Parathyroid adenoma (tissue), 2 donors: Measurements from ENCODE around the gene ZSCAN25.
"Not testable (repeated sequence)": the region's sequence is repeated elsewhere in the genome, so short reads cannot be mapped to it uniquely, and the experiment has no call there.

Source experiments
- H2AFZ ChIP-seq: fragments of 300-600 bp; sonication (generic); one replicate; pipeline ENCODE4 v1.7.0; 2017; ENCODE audit warnings: antibody characterized with exemption, mild to moderate bottlenecking
- H3K27ac ChIP-seq: fragments of 300-600 bp; sonication (generic); one replicate; pipeline ENCODE4 v1.7.0; 2017
- H3K27me3 ChIP-seq: fragments of 300-600 bp; sonication (generic); one replicate; pipeline ENCODE4 v1.7.0; 2017; ENCODE audit warnings: low read length; ENCODE audit not compliant: control insufficient read depth, insufficient read depth
- H3K36me3 ChIP-seq: fragments of 300-600 bp; sonication (generic); one replicate; pipeline ENCODE4 v1.7.0; 2017; ENCODE audit warnings: low read length; ENCODE audit not compliant: control insufficient read depth, insufficient read depth
- H3K4me1 ChIP-seq: fragments of 300-600 bp; sonication (generic); one replicate; pipeline ENCODE4 v1.7.0; 2017; ENCODE audit warnings: control low read depth
- H3K4me2 ChIP-seq: fragments of 300-600 bp; sonication (generic); one replicate; pipeline ENCODE4 v1.7.0; 2017; ENCODE audit warnings: low read length
- H3K4me3 ChIP-seq: fragments of 300-600 bp; sonication (generic); one replicate; pipeline ENCODE4 v1.7.0; 2017; ENCODE audit warnings: low read depth, low read length
- H3K79me2 ChIP-seq: fragments of 300-600 bp; sonication (generic); one replicate; pipeline ENCODE4 v1.7.0; 2017; ENCODE audit warnings: control low read depth
- H3K9ac ChIP-seq: fragments of 300-600 bp; sonication (generic); one replicate; pipeline ENCODE4 v1.7.0; 2017; ENCODE audit warnings: mild to moderate bottlenecking
- H3K9me3 ChIP-seq: fragments of 300-600 bp; sonication (generic); one replicate; pipeline ENCODE4 v1.7.0; 2017; ENCODE audit warnings: low read length; ENCODE audit not compliant: control insufficient read depth
- CTCF ChIP-seq: fragments of 300-600 bp; sonication (generic); IDR thresholded peaks from one replicate; pipeline ENCODE4 v1.7.0; 2017; ENCODE audit warnings: antibody characterized with exemption, mild to moderate bottlenecking
- donor health status: primary hyperparathyroidism.

Gene ZSCAN25

DNA sequence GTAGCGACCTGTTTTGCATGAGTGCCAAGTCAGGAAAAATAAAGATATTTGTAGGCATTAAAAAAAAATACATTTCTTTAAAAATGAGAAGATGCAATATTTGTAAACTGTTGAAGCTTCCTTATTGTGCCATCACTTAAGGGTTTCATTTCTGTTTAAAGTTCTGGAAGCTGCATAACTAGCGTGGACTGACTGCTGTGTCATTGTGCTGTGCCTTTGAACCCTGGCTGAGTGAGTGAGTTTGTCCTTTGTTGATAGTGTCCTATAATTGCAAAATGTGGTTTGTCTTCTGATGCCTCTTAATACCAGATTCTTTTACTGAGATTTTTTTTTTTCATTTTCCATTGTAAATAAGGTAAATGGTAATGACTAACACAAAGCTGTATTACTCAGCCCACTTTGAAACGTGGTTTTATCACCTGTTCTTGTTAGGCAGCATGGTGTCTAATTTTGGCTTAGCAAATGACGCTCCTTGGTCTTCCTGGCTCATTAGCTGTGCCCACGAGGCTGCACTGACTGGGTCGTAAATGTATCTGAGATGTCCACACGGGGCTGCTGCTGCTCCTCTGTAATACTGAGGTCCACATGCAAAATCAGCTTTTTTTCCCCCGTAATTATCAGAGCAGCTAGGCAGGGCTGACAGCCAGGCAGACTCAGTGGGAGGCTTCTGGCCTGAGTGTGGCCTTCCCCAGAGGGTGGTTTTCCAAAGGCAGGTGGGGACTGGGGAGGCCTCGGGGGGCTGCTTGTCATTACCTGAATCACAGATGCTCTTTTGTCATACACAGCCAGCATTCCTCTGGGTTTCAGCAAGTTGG is 14.8 kb downstream of the ZSCAN25 start:
- Histone ChIP-seq H3K4me1 (no peaks in the 10 kb centered on the region), H3K4me3 (no peak overlapping the region), H3K27ac (no peak overlapping the region), H3K9ac (no peak overlapping the region), H3K79me2 (no peaks in the 10 kb centered on the region), H3K4me2 (no peak overlapping the region), H3K36me3 (no peaks in the 10 kb centered on the region), H3K9me3 (no peaks in the 10 kb centered on the region), H3K27me3 (no peaks in the 10 kb centered on the region), H2AFZ (no peak overlapping the region)
- TF ChIP-seq CTCF, result no peak

DNA sequence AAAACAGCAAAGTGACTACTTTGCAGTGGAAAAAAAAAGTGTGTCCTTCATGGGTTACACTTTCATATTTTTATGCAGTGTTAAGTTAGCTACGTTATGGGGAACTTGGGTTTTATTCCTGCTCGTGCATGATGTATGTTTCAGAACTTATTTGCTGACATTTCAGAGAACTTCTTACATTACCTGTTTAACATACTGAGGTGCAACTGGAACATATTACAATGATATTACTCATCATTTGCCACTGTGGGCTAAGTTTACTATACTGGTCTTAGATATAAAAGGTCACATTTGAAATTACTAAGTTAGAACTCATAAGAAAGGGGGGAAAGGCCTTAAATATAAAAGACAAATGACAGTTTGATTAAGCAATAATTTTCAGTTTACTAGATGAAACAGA is 20.7 kb downstream of the ZSCAN25 start:
- not testable (repeated sequence) for H3K4me3 ChIP-seq, H3K4me1 ChIP-seq, H3K27me3 ChIP-seq

GRCh38 chr7:99638731-99639130 is 22.0 kb downstream of the ZSCAN25 start:
- no peak for TF ChIP-seq CTCF
- Histone ChIP-seq H3K9me3 (no peaks in the 10 kb centered on the region), H3K79me2 (no peaks in the 10 kb centered on the region)

More for the DNA sequence above, 20.7 kb downstream of the ZSCAN25 start:
- not testable (repeated sequence) for H2AFZ ChIP-seq, H3K9ac ChIP-seq, H3K36me3 ChIP-seq, H3K4me2 ChIP-seq, H3K79me2 ChIP-seq, H3K9me3 ChIP-seq, H3K27ac ChIP-seq

DNA sequence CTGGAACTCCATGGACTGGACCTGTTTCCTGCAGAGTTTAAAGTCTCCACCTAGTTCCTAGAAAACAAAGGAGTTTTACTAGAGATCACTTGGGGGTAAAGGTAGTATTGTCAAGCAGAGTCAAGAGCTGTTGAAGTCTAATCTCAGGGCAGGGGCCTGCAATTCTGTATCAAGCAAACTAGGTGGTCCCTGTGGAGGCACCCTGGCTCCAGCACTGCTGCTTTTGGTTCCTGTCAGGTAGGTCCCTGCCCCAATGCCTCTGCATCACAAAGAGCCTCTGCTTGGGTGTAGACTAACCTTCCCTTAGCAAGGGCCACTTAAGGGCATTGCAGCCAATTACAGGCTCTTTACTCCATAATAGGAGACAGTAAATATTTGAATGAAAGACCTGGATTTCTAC is 22.5 kb downstream of the ZSCAN25 start:
- TF ChIP-seq CTCF, result no peak
- no peaks in the 10 kb centered on the region for H3K27me3 ChIP-seq
- no peaks in the 10 kb centered on the region for H3K9me3 ChIP-seq
- H3K4me1 ChIP-seq, result no peaks in the 10 kb centered on the region
- no peak overlapping the region for H2AFZ ChIP-seq
- no peak overlapping the region for H3K4me3 ChIP-seq
- no peak overlapping the region for H3K9ac ChIP-seq
- H3K4me2 ChIP-seq, result no peak overlapping the region
- no peaks in the 10 kb centered on the region for H3K36me3 ChIP-seq
- H3K27ac ChIP-seq, result no peak overlapping the region
- H3K79me2 ChIP-seq, result no peaks in the 10 kb centered on the region

More at GRCh38 chr7:99638731-99639130, 22.0 kb downstream of the ZSCAN25 start:
- Histone ChIP-seq H3K27me3 (no peaks in the 10 kb centered on the region), H3K4me1 (no peaks in the 10 kb centered on the region), H3K4me3 (no peak overlapping the region), H3K9ac (no peak overlapping the region), H3K4me2 (no peak overlapping the region), H2AFZ (no peak overlapping the region), H3K27ac (no peak overlapping the region), H3K36me3 (no peaks in the 10 kb centered on the region)

DNA sequence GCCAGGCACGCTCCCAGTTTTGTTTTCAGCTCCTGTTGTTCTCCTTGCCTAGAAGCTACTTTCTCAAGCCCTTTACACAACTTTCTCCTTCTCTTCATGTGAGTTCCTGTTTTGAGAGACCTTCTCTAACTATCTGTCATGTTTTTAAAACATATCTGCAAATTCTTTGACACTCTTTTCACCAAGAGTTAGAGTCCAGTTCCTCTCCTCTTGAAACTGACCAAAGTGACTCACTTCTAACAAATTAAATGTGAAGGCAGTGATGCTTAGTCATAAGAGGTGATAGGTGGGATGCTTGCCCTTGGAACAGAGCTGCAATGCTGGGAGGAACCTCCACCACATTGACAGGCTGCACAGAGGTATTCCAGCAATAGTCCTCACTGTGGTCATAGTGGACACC is 25.3 kb downstream of the ZSCAN25 start:
- Histone ChIP-seq H2AFZ (no peak overlapping the region), H3K36me3 (no peaks in the 10 kb centered on the region), H3K4me1 (no peaks in the 10 kb centered on the region), H3K4me3 (no peak overlapping the region), H3K9me3 (no peaks in the 10 kb centered on the region), H3K4me2 (no peak overlapping the region), H3K79me2 (peaks cover 3% of the 10 kb centered on the region), H3K27me3 (no peaks in the 10 kb centered on the region), H3K9ac (no peak overlapping the region), H3K27ac (no peak overlapping the region)
- no peak for TF ChIP-seq CTCF
